Measurements from ENCODE around the gene FNDC1.

- TF ChIP-seq EZH2 (IDR thresholded peaks at IDR 0.05): no peak
- TF ChIP-seq POLR2AphosphoS5 (IDR thresholded peaks at IDR 0.05; ENCODE audit: borderline replicate concordance, low read depth, low read length): no peak
Observed at GRCh38 chr6:159156089-159156488, 13.1 kb upstream of the FNDC1 start.

Measured in SK-N-MC (cell line).